Mesothelial cell of epicardium (in vitro differentiated cells): Measurements from ENCODE around the gene CCNJL. TPM values are rescaled to one million over a fixed set of nuclear protein-coding genes. Genes with fewer than 3 reads are reported as not detected.

ENCODE experiments used
- DNase-seq, 2 experiments: peaks; one replicate each; pipeline ENCODE4 v3.0.0; 2021; ENCODE audit warnings: low spot score in 2 of 2; ENCODE audit not compliant: unreplicated experiment in 2 of 2
- H3K27ac Mint-ChIP-seq: 2 replicates; pipeline ENCODE4 v1.8.0; 2021; ENCODE audit warnings: mixed read lengths
- H3K27me3 Mint-ChIP-seq: 2 replicates; pipeline ENCODE4 v1.8.0; 2021; ENCODE audit warnings: low read depth, mixed read lengths
- H3K36me3 Mint-ChIP-seq: 2 replicates; pipeline ENCODE4 v1.8.0; 2021; ENCODE audit warnings: mixed read lengths
- H3K4me1 Mint-ChIP-seq: 2 replicates; pipeline ENCODE4 v1.8.0; 2021; ENCODE audit warnings: mixed read lengths
- H3K4me3 Mint-ChIP-seq: 2 replicates; pipeline ENCODE4 v1.8.0; 2021; ENCODE audit warnings: mild to moderate bottlenecking, moderate library complexity, mixed read lengths
- H3K9me3 Mint-ChIP-seq: 2 replicates; pipeline ENCODE4 v1.8.0; 2021; ENCODE audit warnings: mixed read lengths
- CTCF ChIP-seq: fragments of 200-600 bp; sonication (generic); IDR thresholded peaks from one replicate; pipeline ENCODE4 v1.5.0; 2021; ENCODE audit warnings: antibody characterized with exemption; ENCODE audit not compliant: unreplicated experiment
- total RNA-seq: library from RNA; stranded (reverse); gene quantifications from 3 replicates; pipeline ENCODE4 v1.2.1, GENCODE V29; 2021

Gene CCNJL
- total RNA-seq, 1 donor from 2014 or later = 8.9 TPM

GRCh38 chr5:160242145-160242544, 70.2 kb downstream of the CCNJL start:
- Mint-ChIP-seq H3K9me3 (no peaks in the 10 kb centered on the region), H3K27me3 (no peaks in the 10 kb centered on the region), H3K4me1 (peaks cover 4% of the 10 kb centered on the region), H3K27ac (no peak overlapping the region), H3K4me3 (no peak overlapping the region), H3K36me3 (no peaks in the 10 kb centered on the region)
- TF ChIP-seq CTCF = no peak
- DNase-seq = no peak

GRCh38 chr5:160240350-160240749, 72.0 kb downstream of the CCNJL start:
- H3K9me3 Mint-ChIP-seq = no peaks in the 10 kb centered on the region
- H3K27me3 Mint-ChIP-seq = no peaks in the 10 kb centered on the region
- H3K36me3 Mint-ChIP-seq = no peaks in the 10 kb centered on the region
- DNase-seq = no peak
- peaks cover 4% of the 10 kb centered on the region for H3K4me1 Mint-ChIP-seq
- no peak overlapping the region for H3K27ac Mint-ChIP-seq
- no peak for TF ChIP-seq CTCF
- no peak overlapping the region for H3K4me3 Mint-ChIP-seq

- TF ChIP-seq CTCF = no peak
- Mint-ChIP-seq H3K27me3 (no peaks in the 10 kb centered on the region), H3K4me3 (no peak overlapping the region), H3K27ac (no peak overlapping the region), H3K36me3 (no peaks in the 10 kb centered on the region), H3K9me3 (no peaks in the 10 kb centered on the region), H3K4me1 (peaks cover 4% of the 10 kb centered on the region)
- DNase-seq = no peak
Measured at GRCh38 chr5:160237571-160238093, 74.7 kb downstream of the CCNJL start.

GRCh38 chr5:160235731-160236130, 76.6 kb downstream of the CCNJL start:
- Mint-ChIP-seq H3K4me3 (no peak overlapping the region), H3K4me1 (peaks cover 4% of the 10 kb centered on the region), H3K27me3 (no peaks in the 10 kb centered on the region), H3K27ac (no peak overlapping the region), H3K36me3 (no peaks in the 10 kb centered on the region), H3K9me3 (no peaks in the 10 kb centered on the region)
- TF ChIP-seq CTCF = no peak
- no peak for DNase-seq

GRCh38 chr5:160233215-160233614, 79.1 kb downstream of the CCNJL start:
- H3K4me3 Mint-ChIP-seq = no peak overlapping the region

More at GRCh38 chr5:160233215-160233614, 79.1 kb downstream of the CCNJL start:
- Mint-ChIP-seq H3K36me3 (no peaks in the 10 kb centered on the region), H3K27me3 (no peaks in the 10 kb centered on the region), H3K27ac (no peak overlapping the region), H3K9me3 (no peaks in the 10 kb centered on the region), H3K4me1 (no peaks in the 10 kb centered on the region)
- no peak for TF ChIP-seq CTCF
- DNase-seq = no peak
